HG02798 (cell line): ENCODE measurements around the gene ZBTB45.
"Not testable (repeated sequence)": the region's sequence is repeated elsewhere in the genome, so short reads cannot be mapped to it uniquely, and the experiment has no call there.

ENCODE experiments used
- ATAC-seq: cut with Tn5 transposase; IDR thresholded peaks from one replicate; pipeline ENCODE4 v1.9.1; 2021; ENCODE audit warnings: mild to moderate bottlenecking; ENCODE audit not compliant: unreplicated experiment, poor library complexity

The ZBTB45 gene

GRCh38 chr19:58542641-58543372 is 23.2 kb upstream of the ZBTB45 start:
- ATAC-seq: not testable (repeated sequence)

GRCh38 chr19:58539169-58539559 is 19.6 kb upstream of the ZBTB45 start:
- not testable (repeated sequence) for ATAC-seq

- no peak for ATAC-seq
Observed at GRCh38 chr19:58538257-58539168, 18.9 kb upstream of the ZBTB45 start.

- ATAC-seq: no peak
Observed at GRCh38 chr19:58536852-58537798, 17.5 kb upstream of the ZBTB45 start.

GRCh38 chr19:58535857-58536256 is 16.2 kb upstream of the ZBTB45 start:
- no peak for ATAC-seq

- no peak for ATAC-seq
Observed at GRCh38 chr19:58531034-58531840, 11.6 kb upstream of the ZBTB45 start.

GRCh38 chr19:58529405-58529804 is 9.8 kb upstream of the ZBTB45 start:
- ATAC-seq: no peak

- no peak for ATAC-seq
Observed at GRCh38 chr19:58522709-58523108, 3.1 kb upstream of the ZBTB45 start.

- no peak for ATAC-seq
Observed at GRCh38 chr19:58521651-58522050, 2.0 kb upstream of the ZBTB45 start.

GRCh38 chr19:58520257-58520599 is 618 bp upstream of the ZBTB45 start:
- no peak for ATAC-seq

GRCh38 chr19:58519087-58519354 is 589 bp downstream of the ZBTB45 start:
- no peak for ATAC-seq

GRCh38 chr19:58518256-58519086 is 1.1 kb downstream of the ZBTB45 start:
- ATAC-seq: no peak

GRCh38 chr19:58516964-58517833 is 2.4 kb downstream of the ZBTB45 start:
- ATAC-seq: no peak

GRCh38 chr19:58516246-58516836 is 3.3 kb downstream of the ZBTB45 start:
- no peak for ATAC-seq

- no peak for ATAC-seq
Observed at GRCh38 chr19:58515259-58515658, 4.4 kb downstream of the ZBTB45 start.

- no peak for ATAC-seq
Observed at GRCh38 chr19:58514564-58515022, 5.0 kb downstream of the ZBTB45 start.

GRCh38 chr19:58513694-58514563 is 5.7 kb downstream of the ZBTB45 start:
- peak; percentile 69 for ATAC-seq
